Natural killer cell (primary cell): Measurements from ENCODE around the gene LRP3. TPM values are rescaled to one million over a fixed set of nuclear protein-coding genes. Genes with fewer than 3 reads are reported as not detected.

Experiments used
- ATAC-seq, 3 donors: fragments of 150-1000 bp in 2 of 3; fragments of 200-7000 bp in 1 of 3; cut with Tn5 transposase; 1 replicate in 1 of 3; 2 replicates in 2 of 3; pipeline ENCODE4 v1.10.0; 2021; ENCODE audit warnings: mild to moderate bottlenecking in 2 of 3, moderate library complexity in 2 of 3
- DNase-seq, 2 donors: peaks; one replicate each; pipeline versions ENCODE4 v3.0.0 to v3.0.0-alpha.2; 2013 to 2021; ENCODE audit warnings: mixed read lengths in 1 of 2
- H3K27ac ChIP-seq: one replicate; pipeline ENCODE4 v1.5.1; 2013; ENCODE audit warnings: mild to moderate bottlenecking, low read length
- H3K27me3 ChIP-seq: one replicate; pipeline ENCODE4 v1.6.1; 2013; ENCODE audit warnings: low read length; ENCODE audit not compliant: control insufficient read depth, insufficient read depth
- H3K36me3 ChIP-seq: one replicate; pipeline ENCODE4 v1.6.1; 2013; ENCODE audit warnings: low read length; ENCODE audit not compliant: control insufficient read depth, insufficient read depth
- H3K4me1 ChIP-seq: one replicate; pipeline ENCODE4 v1.6.1; 2013; ENCODE audit warnings: low read length; ENCODE audit not compliant: control insufficient read depth, insufficient read depth
- H3K4me3 ChIP-seq: one replicate; pipeline ENCODE4 v1.5.1; 2013; ENCODE audit warnings: low read length
- H3K9me3 ChIP-seq: one replicate; pipeline ENCODE4 v1.6.1; 2013; ENCODE audit warnings: low read length; ENCODE audit not compliant: control insufficient read depth, insufficient read depth
- H3K27ac Mint-ChIP-seq, 2 donors: one replicate each; pipeline ENCODE4 v1.8.0; 2022; ENCODE audit warnings: mild to moderate bottlenecking in 2 of 2, mixed read lengths in 2 of 2, moderate library complexity in 1 of 2
- H3K27me3 Mint-ChIP-seq, 2 donors: one replicate each; pipeline ENCODE4 v1.8.0; 2022; ENCODE audit warnings: low read depth in 2 of 2, mixed read lengths in 2 of 2
- H3K36me3 Mint-ChIP-seq: one replicate; pipeline ENCODE4 v1.8.0; 2022; ENCODE audit warnings: mixed read lengths
- H3K4me1 Mint-ChIP-seq, 2 donors: one replicate each; pipeline ENCODE4 v1.8.0; 2022; ENCODE audit warnings: mixed read lengths in 2 of 2
- H3K4me3 Mint-ChIP-seq: one replicate; pipeline ENCODE4 v1.8.0; 2022; ENCODE audit warnings: mild to moderate bottlenecking, moderate library complexity, mixed read lengths
- H3K9me3 Mint-ChIP-seq, 2 donors: one replicate each; pipeline ENCODE4 v1.8.0; 2022; ENCODE audit warnings: mixed read lengths in 2 of 2
- CTCF ChIP-seq: fragments of 200-600 bp; IDR thresholded peaks from one replicate; pipeline ENCODE4 v1.8.0; 2022; ENCODE audit warnings: antibody characterized with exemption
- WGBS: methylation state at CpG from one replicate; pipeline ENCODE4 v1.1.7; 2013; ENCODE audit warnings: missing lambda C conversion rate; ENCODE audit not compliant: insufficient coverage; 5-methylcytosine and 5-hydroxymethylcytosine counted together
- intact Hi-C: fragments of 100-400 bp; cut with micrococcal nuclease; formaldehyde crosslinking; loops from one replicate; pipeline ENCODE4 v1.14.2; 2022
- total RNA-seq, 4 donors: library from RNA; stranded (reverse); fragments of 120-200 nt in 1 of 4; gene quantifications; one replicate each; pipeline versions ENCODE4 v1.2.3 to v1.2.4, GENCODE V29; 2013 to 2022

LRP3 gene
- total RNA-seq, 3 donors from 2014 or later (not counting 1 experiment from before 2014, with no cell fraction given): 0.33 to 0.38 TPM; not detected in 1

- under 1% methylated on average over 65 of the region's 65 CpGs for WGBS
- Mint-ChIP-seq H3K4me3 (peak overlapping the region; percentile 100), H3K27me3 (peaks cover 5 to 6% of the 10 kb centered on the region in 2 donors), H3K4me1 (peaks cover 48 to 57% of the 10 kb centered on the region in 2 donors), H3K27ac (peak overlapping the region; percentile 100), H3K36me3 (peaks cover 7% of the 10 kb centered on the region), H3K9me3 (no peaks in the 10 kb centered on the region)
- Histone ChIP-seq H3K4me1 (peaks cover 39% of the 10 kb centered on the region), H3K9me3 (no peaks in the 10 kb centered on the region), H3K27me3 (no peaks in the 10 kb centered on the region), H3K4me3 (peak overlapping the region; percentile 85), H3K36me3 (no peaks in the 10 kb centered on the region), H3K27ac (peak overlapping the region; percentile 86)
- DNase-seq: peak; percentile 93 to 97
- intact Hi-C loops: loop anchor here (1.0 to 2.0 kb wide), 2 partner anchors 96 to 196 kb away; partner anchors contain the start of genes CEBPG and GPATCH1
- ATAC-seq: peak; percentile 71 to 88 (median 74)
- TF ChIP-seq CTCF: no peak
Measured at GRCh38 chr19:33176670-33177416, 17.3 kb upstream of the LRP3 start.

- under 1% methylated on average over 38 of the region's 38 CpGs for WGBS
- Histone ChIP-seq H3K4me3 (peak overlapping the region; percentile 85), H3K4me1 (peaks cover 39% of the 10 kb centered on the region), H3K27me3 (no peaks in the 10 kb centered on the region), H3K36me3 (no peaks in the 10 kb centered on the region), H3K9me3 (no peaks in the 10 kb centered on the region), H3K27ac (peak overlapping the region; percentile 86)
- Mint-ChIP-seq H3K4me1 (peaks cover 43 to 51% of the 10 kb centered on the region in 2 donors), H3K4me3 (peak overlapping the region; percentile 100), H3K27me3 (peaks cover 5 to 6% of the 10 kb centered on the region in 2 donors), H3K9me3 (no peaks in the 10 kb centered on the region), H3K27ac (peak overlapping the region; percentile 100), H3K36me3 (peaks cover 7% of the 10 kb centered on the region)
- DNase-seq: peak in 1 of 2 donors; percentile 93
- ATAC-seq: peak; percentile 68 to 84 (median 69)
- intact Hi-C loops: loop anchor here (1.0 to 2.0 kb wide), 2 partner anchors 97 to 196 kb away; partner anchors contain the start of genes CEBPG and GPATCH1
- peak; percentile 72 for TF ChIP-seq CTCF
Measured at GRCh38 chr19:33177417-33177979, 16.6 kb upstream of the LRP3 start.

GRCh38 chr19:33186431-33187182, 7.5 kb upstream of the LRP3 start:
- intact Hi-C loops: no loop called here
- peak overlapping the region; percentile 59 for H3K4me3 Mint-ChIP-seq
- no peaks in the 10 kb centered on the region for H3K36me3 ChIP-seq

More at GRCh38 chr19:33186431-33187182, 7.5 kb upstream of the LRP3 start:
- H3K4me3 ChIP-seq: no peak overlapping the region
- Mint-ChIP-seq H3K36me3 (no peaks in the 10 kb centered on the region), H3K27ac (no peak overlapping the region), H3K9me3 (no peaks in the 10 kb centered on the region), H3K4me1 (peaks cover 10 to 13% of the 10 kb centered on the region in 2 donors), H3K27me3 (peaks cover 14 to 17% of the 10 kb centered on the region in 2 donors)
- WGBS: 13% methylated on average over 6 of the region's 11 CpGs
- peaks cover 14% of the 10 kb centered on the region for H3K4me1 ChIP-seq
- no peak for DNase-seq
- ATAC-seq: peak in 2 of 3 donors; percentile 54
- TF ChIP-seq CTCF: no peak
- no peak overlapping the region for H3K27ac ChIP-seq
- no peaks in the 10 kb centered on the region for H3K27me3 ChIP-seq
- H3K9me3 ChIP-seq: no peaks in the 10 kb centered on the region
